Endothelial cell of hepatic sinusoid (primary cell): ENCODE measurements around the gene ARHGEF11.
"Not testable (repeated sequence)": the region's sequence is repeated elsewhere in the genome, so short reads cannot be mapped to it uniquely, and the experiment has no call there.

Experiments
- in situ Hi-C: cut with HindIII; loops from 2 replicates; pipeline ENCODE4 v1.10.0; 2017; ENCODE audit warnings: low sequenced_read_pairs

ARHGEF11 gene

DNA sequence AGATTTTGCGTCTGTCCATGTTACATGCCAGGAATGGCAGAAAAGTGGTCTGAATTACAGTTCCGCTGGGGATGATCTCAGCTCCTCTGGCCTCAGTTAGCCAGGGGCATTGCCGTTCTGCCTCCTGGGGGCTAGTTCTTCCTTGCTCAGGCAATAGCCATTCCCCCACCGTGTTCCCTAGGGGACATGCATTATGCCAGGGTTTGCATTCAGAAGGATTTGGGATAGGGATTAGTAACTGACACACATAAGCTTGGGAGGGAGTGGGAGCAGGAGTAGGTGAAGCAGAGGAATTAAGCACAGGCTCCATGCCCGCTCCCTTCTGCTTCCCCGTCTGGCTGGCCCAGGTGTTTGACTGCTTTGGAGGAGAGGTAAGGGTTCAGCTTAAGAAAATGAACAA lies 112.4 kb downstream of the ARHGEF11 start:
- in situ Hi-C loops, result no loop called here

DNA sequence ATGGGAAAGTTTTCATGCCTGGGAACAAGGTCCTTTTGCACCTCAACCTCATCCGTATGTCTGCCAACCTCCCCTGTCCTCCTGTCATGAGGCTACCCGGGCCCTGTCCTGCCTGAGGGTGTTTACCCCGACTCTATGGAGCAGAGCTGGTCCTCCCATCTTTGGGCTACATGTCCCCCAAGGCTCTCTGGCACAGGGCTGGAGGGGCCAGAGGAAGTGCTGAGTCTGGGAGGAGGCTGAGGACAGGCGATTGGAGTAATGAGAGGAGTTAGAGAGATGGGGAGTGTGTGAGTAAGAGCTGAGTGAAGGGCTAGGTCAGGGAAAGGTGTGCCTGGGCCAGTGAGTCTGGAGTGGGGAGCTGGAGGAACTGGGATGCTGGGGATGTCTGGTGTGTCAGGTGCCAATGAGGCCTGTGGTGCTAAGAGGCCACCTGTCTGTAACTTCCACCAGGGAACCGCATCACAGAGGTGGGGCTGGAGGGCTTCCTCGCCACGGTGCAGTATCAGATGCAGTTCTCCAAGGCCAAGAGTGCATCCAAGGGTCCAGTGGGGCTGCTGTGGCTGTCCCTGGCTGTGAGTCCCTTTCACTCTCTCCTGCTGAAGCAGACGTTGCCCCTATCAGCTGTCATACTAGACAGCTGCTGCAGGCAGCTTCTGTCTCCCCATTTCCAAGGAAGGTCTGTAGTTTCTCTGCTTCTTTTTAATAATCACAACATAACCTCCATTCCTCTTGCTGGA lies 113.4 kb downstream of the ARHGEF11 start:
- in situ Hi-C loops, result no loop called here

DNA sequence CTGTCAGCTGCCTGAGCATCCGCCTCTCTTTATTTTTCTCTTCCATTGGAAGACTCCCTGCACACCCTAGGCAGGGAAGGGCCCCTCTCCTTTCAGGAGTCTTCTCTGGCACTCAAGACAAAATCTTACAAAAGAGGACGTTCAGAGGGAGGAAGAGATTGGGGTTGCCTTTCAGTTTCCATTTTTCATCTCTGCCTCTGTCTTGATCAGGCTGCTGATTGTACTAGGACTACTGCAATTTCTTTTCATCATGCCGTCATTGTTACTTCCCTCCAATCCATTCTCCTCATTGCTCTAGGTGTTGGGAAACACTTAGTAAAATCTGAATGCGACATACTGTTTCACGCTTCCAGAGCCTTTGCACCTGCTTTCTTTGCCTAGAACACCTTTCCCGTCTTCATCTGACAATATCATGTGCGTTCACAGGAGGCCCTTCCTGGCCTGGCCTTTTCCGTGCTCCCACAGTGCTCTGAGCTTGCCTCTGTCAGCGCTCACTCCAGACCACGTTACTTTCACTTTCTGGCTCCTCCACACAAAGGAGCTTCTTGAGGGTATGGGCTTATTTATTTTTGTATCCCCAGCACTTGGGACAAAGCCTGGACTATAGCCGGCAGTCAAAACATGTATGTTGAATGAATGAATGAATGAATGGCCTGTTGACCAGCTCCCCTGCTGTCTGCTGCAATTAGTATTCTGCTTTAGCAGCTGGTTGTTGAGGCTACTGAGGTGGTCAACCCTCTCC lies 114.2 kb downstream of the ARHGEF11 start:
- in situ Hi-C loops, result no loop called here

DNA sequence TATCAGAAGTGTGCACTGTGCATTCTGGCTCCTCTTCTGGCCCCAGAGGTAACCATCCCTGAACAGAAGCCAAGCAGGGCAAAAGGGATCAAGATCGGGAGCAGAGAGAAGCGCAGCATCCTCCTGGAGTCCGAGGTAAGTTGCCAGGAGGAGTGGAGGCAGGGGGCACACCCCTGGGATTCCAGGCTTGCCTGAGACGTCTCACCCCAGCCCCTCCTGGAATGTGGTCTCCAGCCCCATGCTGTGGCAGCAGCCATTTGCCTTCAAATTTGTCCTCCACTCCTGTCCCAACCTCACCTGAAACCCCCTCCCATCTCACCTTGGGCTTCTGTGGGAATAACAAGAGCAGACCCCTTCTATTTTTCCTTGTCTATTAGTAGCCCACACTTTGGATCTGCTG lies 115.1 kb downstream of the ARHGEF11 start:
- in situ Hi-C loops, result no loop called here

DNA sequence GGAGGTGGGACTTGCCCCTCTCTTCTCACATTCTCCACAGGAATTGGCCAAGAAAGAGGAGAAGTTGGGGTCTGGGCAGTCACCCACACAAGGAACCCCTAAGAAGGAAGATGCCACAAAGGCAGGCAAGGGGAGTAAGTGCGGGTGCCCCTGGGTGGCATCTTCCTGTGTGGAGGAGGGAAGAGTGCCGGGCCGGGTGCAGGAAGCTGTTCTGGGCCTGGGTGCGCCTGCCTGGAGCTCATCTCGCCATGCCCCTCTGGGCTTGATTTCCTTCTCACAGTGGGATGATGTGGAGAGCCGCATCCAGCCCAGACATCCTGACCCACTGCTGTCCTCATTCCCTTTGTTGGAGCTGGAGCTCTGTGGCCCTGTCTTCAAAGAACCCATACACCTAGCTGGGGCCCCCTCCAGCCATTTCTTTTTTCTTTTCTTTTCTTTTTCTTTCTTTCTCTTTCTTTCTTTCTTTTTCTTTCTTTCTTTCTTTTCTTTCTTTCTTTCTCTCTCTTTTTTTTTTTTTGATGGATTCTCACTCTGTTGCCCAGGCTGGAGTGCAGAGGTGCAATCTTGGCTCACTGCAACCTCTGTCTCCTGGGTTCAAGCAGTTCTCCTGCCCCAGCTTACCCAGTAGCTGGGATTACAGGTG lies 115.8 kb downstream of the ARHGEF11 start:
- in situ Hi-C loops, result no loop called here

DNA sequence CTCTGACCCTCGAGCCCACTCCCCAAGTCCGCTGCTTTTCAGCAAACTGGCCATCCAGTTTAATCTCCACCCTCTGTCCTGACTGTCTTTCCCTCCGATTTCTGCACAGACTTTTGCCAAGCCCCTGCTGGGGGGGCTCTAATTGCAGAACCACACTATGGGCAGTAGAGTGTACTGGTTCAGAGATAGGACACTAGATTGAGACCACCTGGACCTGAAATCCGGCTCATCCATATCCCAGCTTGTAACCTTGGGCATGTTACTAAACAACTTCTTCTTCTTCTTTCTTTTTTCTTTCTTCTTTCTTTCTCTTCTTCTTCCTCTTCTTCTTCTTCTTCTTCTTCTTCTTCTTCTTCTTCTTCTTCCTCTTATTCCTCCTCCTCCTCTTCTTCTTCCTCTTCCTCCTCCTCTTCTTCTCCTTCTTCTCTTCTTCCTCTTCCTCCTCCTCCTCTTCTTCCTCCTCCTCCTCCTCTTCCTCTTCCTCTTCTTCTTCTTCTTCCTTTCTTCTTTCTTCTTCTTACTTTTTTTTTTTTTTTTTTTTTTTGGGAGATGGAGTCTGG lies 117.4 kb downstream of the ARHGEF11 start:
- in situ Hi-C loops, result no loop called here

DNA sequence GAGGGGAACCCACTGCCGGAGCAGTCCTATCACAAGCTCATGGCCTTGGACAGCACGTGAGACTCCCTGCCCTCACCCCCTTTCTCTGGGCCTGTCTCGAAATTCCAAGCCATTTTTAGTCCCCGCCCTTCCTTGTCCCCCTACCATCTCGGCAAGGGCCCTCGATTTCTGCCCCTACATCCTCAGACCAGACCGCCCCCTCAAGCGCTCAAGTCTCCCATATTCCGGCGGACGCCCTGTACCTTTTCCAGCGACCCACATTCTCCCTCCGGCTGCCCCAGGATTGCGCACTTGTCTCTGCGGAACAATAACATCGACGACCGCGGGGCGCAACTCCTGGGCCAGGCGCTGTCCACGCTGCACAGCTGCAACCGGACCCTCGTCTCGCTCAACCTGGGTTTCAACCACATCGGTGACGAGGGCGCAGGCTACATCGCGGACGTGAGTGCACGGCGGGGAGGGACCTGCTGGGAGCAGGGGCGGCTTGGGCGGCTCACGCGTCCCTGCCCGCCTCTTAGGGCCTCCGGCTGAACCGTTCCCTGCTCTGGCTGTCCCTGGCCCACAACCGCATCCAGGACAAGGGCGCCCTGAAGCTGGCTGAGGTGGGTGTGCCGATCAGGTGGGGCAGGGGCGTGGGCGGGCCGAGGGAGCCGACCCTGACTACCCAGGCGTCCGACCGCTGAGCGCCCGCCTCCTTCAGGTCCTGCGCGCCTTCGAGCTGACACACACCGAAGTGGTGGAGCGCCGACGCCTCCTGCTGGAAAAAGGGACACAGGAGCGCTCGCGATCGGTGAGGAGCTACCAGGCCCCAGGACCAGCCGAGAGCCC lies 118.1 kb downstream of the ARHGEF11 start:
- in situ Hi-C loops, result no loop called here

DNA sequence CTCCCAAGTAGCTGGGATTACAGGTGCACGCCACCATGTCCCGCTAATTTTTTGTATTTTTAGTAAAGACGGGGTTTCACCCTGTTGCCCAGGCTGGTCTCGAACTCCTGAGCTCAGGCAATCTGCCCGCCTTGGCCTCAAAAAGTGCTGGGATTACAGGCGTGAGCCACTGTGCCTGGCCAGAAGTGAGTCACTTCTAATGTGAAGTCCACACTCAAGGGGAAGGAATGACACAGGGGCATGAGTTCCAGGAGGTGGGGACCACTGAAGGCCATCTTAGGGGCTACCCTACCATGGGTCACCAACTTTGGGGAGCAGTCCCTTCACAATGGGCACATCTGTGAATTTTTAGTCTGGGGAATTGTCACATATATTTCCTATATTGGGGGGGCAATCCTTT lies 118.8 kb downstream of the ARHGEF11 start:
- in situ Hi-C loops, result not testable (repeated sequence)

DNA sequence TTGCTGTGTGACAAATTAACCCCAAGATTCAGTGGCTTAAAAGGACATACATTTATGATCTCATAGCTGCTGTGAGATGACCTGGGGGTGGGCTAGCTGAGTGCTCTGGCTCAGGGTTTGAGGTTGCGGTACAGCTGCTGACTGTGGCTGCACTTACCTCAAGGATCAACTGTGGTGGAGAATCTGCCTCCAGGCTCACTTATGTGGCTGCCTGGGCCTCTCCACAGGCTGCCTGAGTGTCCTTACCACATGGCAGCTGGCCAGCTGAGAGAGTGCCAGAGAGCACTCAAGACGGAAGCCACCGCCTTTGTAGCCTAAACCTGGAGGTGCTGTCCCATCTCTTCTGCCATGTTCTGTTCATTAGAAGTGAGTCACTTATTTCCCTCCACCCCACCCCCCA lies 119.4 kb downstream of the ARHGEF11 start:
- in situ Hi-C loops, result no loop called here

DNA sequence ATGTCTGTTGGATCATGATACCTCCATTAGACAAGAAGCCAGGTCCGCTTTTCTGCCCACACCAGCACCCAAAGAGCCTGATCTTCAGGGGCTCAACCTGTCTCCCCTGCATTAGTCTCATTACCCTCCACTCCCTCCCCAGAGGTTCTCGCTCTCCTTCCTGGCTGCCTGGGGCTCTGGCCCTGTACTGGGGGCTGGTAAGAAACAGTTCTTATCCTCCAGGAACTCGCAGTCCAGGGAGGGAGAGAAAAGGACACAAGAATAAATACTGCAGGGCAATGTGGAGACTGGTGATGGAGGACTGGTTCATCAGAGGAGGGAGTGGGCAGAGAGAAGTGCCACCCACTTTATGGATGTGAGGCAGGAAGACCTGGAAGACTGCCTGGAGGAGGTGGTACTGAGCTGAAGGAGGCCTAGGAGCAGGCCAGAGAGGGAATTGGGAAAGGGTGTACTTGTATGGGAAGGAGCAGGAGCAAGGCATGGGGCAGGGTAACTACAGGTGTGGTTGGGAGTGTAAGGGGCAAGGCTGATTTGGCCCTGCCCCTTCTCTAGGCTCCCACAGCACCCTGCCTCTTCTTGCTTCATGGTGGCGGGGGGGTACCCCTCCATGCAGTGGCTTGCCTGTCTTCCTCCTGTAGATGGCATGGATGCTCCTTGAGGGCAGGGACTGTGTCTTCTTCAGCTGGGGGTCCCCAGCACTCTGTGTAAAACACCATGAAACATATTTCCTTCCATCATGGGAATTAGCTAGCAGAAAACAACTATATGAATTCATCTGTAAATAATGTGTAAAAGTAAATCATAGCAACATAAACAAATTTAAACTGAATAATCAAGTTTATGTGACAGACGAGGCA lies 120.2 kb downstream of the ARHGEF11 start:
- in situ Hi-C loops, result no loop called here

DNA sequence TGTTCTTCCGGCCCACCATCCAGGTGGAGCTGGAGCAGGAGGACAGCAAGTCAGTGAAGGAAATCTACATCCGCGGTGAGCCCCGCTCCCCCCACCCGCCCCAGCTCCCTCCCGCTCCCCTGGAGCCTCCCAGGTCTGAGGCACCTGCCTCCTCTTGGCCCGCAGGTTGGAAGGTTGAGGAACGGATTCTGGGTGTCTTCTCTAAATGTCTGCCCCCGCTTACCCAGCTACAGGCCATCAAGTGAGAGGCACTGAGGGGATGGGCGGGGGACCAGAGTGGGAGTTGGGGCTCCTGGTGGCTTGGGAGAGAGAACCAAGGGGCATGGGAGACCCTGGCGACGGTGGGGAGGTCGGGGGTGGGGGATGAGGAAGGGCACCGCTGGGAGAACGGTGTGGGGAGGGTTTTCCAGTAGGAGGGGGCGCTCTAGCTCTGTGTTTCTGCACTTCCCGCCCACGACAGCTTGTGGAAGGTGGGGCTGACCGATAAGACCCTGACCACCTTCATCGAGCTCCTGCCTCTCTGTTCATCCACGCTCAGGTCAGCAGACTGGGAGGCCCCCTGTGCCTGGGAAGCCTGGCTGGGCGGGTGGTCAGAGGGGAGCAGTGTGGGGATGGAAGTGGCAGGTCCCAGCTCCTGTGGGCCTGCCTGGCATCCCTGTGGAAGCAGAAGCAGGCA lies 120.9 kb downstream of the ARHGEF11 start:
- in situ Hi-C loops, result no loop called here

DNA sequence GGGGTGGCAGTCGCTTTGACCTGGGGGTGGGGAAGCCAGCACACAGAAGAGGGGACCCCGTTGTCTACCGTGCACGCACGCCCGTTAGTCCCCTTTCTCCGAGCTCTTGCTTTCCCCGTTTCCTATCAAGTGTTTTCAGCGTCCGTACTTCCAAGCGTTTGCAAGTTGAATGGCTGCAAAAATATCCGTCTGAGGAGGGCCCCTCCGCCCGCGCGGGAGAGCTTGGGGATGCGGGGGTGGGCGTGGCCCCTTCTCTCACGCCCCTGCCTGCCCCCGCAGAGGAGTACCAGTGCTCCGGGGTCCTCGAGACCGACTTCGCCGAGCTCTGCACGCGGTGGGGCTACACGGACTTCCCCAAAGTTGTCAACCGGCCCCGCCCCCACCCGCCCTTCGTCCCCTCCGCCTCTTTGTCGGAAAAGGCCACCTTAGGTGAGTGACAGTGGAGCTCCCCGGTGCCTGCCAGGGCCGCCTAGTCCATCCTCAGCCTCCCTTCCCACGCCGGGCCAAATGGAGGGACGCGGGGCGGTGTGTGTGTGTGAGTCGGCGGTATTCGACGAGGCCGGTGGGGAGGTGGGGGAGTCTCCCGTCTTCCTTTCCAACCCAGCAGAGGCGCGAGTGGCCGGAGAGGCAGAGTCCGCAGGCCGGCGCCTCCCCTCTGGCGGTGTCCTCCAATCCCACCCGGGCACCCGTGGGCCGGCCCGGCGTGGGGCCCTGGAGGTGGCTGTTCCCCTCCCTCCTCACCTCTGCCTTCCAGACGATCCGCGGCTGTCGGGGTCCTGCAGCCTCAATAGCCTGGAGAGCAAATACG lies 121.7 kb downstream of the ARHGEF11 start:
- in situ Hi-C loops, result no loop called here

DNA sequence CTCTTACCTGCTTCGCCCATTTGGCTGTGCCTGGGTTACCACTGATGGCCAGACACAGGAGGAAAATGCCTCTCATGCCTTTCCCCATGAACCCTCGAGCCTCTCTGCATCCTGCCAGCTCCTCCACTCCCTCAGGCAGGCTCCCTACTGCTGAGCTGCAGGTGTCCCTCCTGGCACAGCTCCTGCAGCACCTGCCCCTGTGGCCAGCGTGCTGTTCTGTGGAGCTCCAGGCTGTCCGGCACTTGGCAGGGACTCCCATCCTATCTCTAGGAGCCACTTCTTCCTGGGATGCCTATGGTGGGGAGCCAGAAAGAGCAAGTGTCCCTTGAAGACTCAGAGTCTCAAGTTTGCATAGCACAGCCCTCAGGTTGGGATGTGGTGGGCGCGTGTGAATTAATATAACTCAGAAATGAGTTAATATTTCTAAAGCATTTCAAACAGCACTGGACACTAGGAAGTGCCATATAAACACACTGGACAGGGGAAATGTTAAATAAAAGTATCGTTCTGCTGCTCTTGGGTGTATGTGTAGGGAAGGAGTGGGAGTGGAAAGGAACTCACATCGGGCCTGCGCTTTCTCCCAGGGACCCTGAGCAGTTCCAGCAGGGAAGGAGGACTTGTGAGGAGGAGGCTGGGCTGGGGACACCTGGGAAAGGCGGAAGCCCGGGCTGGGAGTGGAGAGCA lies 122.4 kb downstream of the ARHGEF11 start:
- in situ Hi-C loops, result no loop called here

DNA sequence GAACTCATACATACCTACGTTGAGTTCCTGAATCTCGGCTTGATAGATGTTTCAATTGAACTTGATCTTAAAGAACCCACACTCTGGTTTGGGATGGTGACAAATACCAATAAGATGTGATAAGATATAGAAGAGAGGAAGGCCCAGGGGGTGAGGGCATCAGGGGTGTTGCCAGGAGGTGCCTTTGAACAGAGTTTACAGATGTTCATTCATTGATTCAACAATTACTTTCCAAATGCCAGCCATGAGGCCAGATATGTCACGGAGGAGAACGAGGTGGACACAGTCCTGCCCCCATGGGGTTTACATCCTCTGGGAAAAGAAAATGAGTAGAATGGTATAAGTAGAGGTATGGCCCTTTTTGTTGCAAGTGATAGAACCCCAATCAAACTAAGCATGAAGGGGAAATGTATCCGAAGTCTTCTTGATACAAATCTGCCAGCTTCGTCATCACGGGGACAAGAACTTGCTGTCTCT lies 124.5 kb downstream of the ARHGEF11 start:
- in situ Hi-C loops, result no loop called here

DNA sequence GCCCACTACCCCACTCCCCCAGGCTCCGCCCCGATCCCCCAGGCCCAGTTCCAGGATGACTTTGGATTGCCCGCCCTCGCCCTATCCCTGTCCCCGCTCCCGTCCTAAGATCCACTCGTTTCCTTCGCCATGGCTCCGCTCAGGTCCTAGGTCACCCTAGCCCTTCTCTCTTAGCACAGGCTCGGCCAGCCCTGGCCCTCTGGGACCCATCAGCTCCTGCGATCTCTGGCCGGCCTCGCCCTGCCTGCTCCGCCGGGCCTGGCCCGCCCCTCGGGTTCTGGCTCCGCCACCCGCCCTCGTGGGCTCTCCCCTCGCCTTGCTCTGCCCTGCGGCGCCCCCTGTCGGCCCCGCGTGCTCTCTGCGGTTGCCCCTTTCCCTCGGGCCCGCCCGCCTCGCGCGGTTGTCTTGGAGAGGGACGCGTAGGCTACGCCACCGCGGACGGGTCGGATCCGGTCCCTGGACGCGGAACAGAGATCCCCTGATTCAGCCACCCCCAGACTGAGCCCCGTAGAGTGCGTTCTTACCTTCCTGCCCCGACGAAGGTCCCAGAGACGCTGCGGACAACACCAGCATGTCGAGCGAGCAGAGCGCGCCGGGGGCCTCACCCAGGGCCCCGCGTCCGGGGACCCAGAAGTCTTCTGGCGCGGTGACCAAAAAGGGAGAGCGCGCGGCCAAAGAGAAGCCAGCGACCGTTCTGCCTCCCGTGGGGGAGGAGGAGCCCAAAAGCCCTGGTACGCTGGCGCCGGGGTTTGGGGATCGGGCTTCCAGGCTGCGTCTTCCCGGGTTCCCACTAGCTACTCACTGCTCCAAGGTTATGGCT lies 125.1 kb downstream of the ARHGEF11 start, which contains the start of gene LRRC71:
TSS of gene LRRC71 (plus strand) at position 400 of the 820 bp plus-strand sequence. CDS start at position 572, 172 bp downstream.
- in situ Hi-C loops, result no loop called here

DNA sequence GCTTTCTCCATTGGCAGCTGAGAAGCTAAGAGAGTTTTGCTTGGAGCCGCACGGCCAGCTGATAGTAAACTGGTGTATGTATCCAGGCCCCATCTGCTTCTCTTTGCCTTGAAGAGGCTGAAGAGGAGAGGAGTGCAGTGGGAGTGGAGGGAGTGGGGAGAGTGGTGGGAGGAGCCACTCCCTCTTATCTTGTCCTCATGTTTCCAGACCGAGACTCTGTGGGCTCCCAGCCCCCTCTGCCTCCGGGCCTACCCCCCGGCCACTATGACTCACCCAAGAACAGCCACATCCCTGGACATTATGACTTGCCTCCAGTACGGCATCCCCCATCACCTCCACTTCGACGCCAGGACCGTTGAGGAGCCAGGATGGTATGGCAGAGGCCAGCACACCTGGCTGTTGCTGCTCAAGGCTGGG lies 131.1 kb downstream of the ARHGEF11 start:
- in situ Hi-C loops, result no loop called here
